HepG2 (cell line): ENCODE data around the gene CRYM. TPM values are rescaled to one million over a fixed set of nuclear protein-coding genes. Genes with fewer than 3 reads are reported as not detected.

Source experiments
- ERF ChIP-seq: IDR thresholded peaks from 2 replicates; pipeline ENCODE4 v1.6.1; 2018; ENCODE audit warnings: missing biosample characterization, missing genetic modification reagents
- KDM6A ChIP-seq: IDR thresholded peaks from 2 replicates; pipeline ENCODE4 v1.6.1; 2016; ENCODE audit warnings: low read depth
- NFKBIZ ChIP-seq: IDR thresholded peaks from 2 replicates; pipeline ENCODE4 v1.6.1; 2018; ENCODE audit warnings: missing genetic modification reagents, missing compliant biosample characterization
- NFYB ChIP-seq: sonication (generic); formaldehyde crosslinking; IDR thresholded peaks from 2 replicates; pipeline ENCODE4 v1.4.0; 2020; ENCODE audit warnings: missing genetic modification reagents
- PPARG ChIP-seq: conservative IDR thresholded peaks from 2 replicates; pipeline ENCODE4 v1.6.1; 2016; ENCODE audit warnings: missing biosample characterization, missing genetic modification reagents
- RELA ChIP-seq: sonication (generic); formaldehyde crosslinking; IDR thresholded peaks from 2 replicates; pipeline ENCODE4 v1.4.0; 2020; ENCODE audit warnings: missing genetic modification reagents
- SPEN ChIP-seq: sonication (generic); formaldehyde crosslinking; IDR thresholded peaks from 2 replicates; pipeline ENCODE4 v1.5.1; 2020; ENCODE audit warnings: low read depth, mild to moderate bottlenecking, missing genetic modification reagents
- TBX2 ChIP-seq: sonication (generic); formaldehyde crosslinking; IDR thresholded peaks from 2 replicates; pipeline ENCODE4 v1.5.0; 2020; ENCODE audit warnings: missing genetic modification reagents, mild to moderate bottlenecking, borderline replicate concordance
- YEATS2 ChIP-seq: sonication (generic); formaldehyde crosslinking; IDR thresholded peaks from 2 replicates; pipeline ENCODE4 v1.4.0; 2020; ENCODE audit warnings: missing genetic modification reagents, borderline replicate concordance
- ZFX ChIP-seq: sonication (generic); formaldehyde crosslinking; IDR thresholded peaks from 2 replicates; pipeline ENCODE4 v1.4.0; 2020; ENCODE audit warnings: mild to moderate bottlenecking, low read depth, missing genetic modification reagents, moderate library complexity
- ZNF12 ChIP-seq: sonication (generic); formaldehyde crosslinking; IDR thresholded peaks from 2 replicates; pipeline ENCODE4 v1.5.0; 2020; ENCODE audit warnings: missing genetic modification reagents
- ZNF547 ChIP-seq: sonication (generic); formaldehyde crosslinking; IDR thresholded peaks from 2 replicates; pipeline ENCODE4 v1.5.1; 2020; ENCODE audit warnings: mild to moderate bottlenecking, missing genetic modification reagents
- ZNF605 ChIP-seq: sonication (generic); formaldehyde crosslinking; IDR thresholded peaks from 2 replicates; pipeline ENCODE4 v1.8.0; 2022; ENCODE audit warnings: mild to moderate bottlenecking, missing genetic modification reagents
- ZNF644 ChIP-seq: IDR thresholded peaks from 2 replicates; pipeline ENCODE4 v1.6.1; 2016; ENCODE audit warnings: low read depth
- polyA plus RNA-seq, 8 experiments: library from polyadenylated mRNA; depleted of rRNA in 3 of 8; stranded (reverse) in 7 of 8; unstranded in 1 of 8; fragments of >200 nt; fragmentation: Illumina TruSeq in 4 of 8; extraction: Trizol in 4 of 8; gene quantifications; 2 replicates each; pipeline versions ENCODE4 v1.2.1 to v1.2.3, GENCODE V29; 2011 to 2016; ENCODE audit warnings: low read depth in 4 of 8, missing spikeins in 1 of 8, mixed read lengths in 1 of 8; ENCODE audit not compliant: insufficient read depth in 1 of 8
- total RNA-seq, 5 experiments: library from RNA; depleted of rRNA; stranded (reverse); fragments of >200 nt; fragmentation: Illumina TruSeq; extraction: Trizol; gene quantifications; 2 replicates each; pipeline ENCODE4 v1.2.3, GENCODE V29; 2016; ENCODE audit warnings: low read depth in 1 of 5
- TF ChIP-seq, protein P1 (sequence below): sonication (generic); formaldehyde crosslinking; IDR thresholded peaks from 2 replicates; pipeline ENCODE4 v1.5.0; 2020; ENCODE audit warnings: mild to moderate bottlenecking, missing genetic modification reagents, borderline replicate concordance
- TF ChIP-seq, protein P2 (sequence below): IDR thresholded peaks from 2 replicates; pipeline ENCODE4 v1.6.1; 2016; ENCODE audit warnings: low read depth
- TF ChIP-seq, protein P3 (sequence below): sonication (generic); formaldehyde crosslinking; IDR thresholded peaks from 2 replicates; pipeline ENCODE4 v1.4.0; 2020; ENCODE audit warnings: mild to moderate bottlenecking, missing genetic modification reagents
- TF ChIP-seq, protein P4 (sequence below): sonication (generic); formaldehyde crosslinking; IDR thresholded peaks from 2 replicates; pipeline ENCODE4 v1.5.0; 2020; ENCODE audit warnings: missing genetic modification reagents
- TF ChIP-seq, protein P5 (sequence below): sonication (generic); formaldehyde crosslinking; IDR thresholded peaks from 2 replicates; pipeline ENCODE4 v1.4.0; 2020; ENCODE audit warnings: missing genetic modification reagents

CRYM gene
- total and polyA plus RNA-seq, 2 of the 13 experiments (the other 11 are each of a cell fraction or from before 2014, with no cell fraction given): 1.9 to 2.2 TPM

DNA sequence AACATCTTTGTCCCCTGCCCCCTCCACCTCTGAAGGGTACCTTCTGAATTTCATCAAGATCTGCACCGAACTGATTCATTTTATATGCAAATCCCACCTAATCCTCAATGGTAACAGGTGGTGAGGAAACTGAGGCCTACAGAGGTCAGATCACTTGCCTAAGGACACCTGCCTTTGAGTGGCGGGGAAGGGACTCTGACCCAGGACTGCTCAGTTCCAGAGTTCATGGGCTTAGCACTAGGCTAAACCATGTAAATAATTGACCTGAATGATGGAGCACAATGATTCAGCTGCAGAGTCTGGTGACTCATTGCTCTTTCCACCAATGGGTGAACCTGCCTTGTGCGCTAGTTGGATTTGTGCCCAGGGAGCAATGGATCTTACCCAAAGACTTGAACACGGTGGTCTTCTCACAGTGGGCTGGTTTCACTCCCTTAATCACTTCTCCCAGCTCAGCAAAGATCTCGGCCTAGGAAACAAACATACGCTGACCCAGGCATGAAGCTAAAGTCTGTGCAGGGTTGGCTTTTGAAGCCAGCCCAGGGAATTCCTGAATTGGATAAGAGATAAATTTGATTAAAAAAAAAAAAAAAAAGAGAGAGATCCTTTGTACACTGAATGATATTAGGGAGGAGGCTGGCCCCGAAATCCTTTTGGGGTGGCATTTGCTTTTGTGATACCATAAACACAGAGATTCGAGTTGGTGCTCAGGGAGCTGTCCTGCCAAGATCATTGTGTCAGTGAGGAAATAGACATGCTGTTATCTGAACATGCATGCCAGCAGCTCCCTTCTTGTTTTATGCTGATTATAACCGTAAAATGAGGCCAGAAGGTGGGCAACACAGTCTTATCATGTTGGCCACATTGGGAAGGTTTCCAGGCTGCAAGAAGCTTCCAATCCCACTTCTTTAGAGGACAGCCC lies 17.0 kb downstream of the CRYM start (continued):
- TF ChIP-seq NFYB (CRISPR knock-in tag) (peak; percentile 82), ZFX (CRISPR knock-in tag) (peak; percentile 96), ZNF547 (no peak; the same call in none of the 2 replicates), PPARG (peak; percentile 100), ZNF12 (peak; percentile 70; the same call in 1 of the 2 replicates), NFKBIZ (CRISPR knock-in tag) (peak; percentile 94), ERF (CRISPR knock-in tag) (peak; percentile 94), ZNF605 (peak; percentile 63; the same call in 1 of the 2 replicates), TBX2 (CRISPR knock-in tag) (peak; percentile 83), RELA (no peak), KDM6A (CRISPR knock-in tag) (peak; percentile 94), SPEN (peak; percentile 83; the same call in 1 of the 2 replicates), YEATS2 (CRISPR knock-in tag) (peak; percentile 80; the same call in 1 of the 2 replicates), ZNF644 (peak; percentile 96)
- TF ChIP-seq, protein P1, sequence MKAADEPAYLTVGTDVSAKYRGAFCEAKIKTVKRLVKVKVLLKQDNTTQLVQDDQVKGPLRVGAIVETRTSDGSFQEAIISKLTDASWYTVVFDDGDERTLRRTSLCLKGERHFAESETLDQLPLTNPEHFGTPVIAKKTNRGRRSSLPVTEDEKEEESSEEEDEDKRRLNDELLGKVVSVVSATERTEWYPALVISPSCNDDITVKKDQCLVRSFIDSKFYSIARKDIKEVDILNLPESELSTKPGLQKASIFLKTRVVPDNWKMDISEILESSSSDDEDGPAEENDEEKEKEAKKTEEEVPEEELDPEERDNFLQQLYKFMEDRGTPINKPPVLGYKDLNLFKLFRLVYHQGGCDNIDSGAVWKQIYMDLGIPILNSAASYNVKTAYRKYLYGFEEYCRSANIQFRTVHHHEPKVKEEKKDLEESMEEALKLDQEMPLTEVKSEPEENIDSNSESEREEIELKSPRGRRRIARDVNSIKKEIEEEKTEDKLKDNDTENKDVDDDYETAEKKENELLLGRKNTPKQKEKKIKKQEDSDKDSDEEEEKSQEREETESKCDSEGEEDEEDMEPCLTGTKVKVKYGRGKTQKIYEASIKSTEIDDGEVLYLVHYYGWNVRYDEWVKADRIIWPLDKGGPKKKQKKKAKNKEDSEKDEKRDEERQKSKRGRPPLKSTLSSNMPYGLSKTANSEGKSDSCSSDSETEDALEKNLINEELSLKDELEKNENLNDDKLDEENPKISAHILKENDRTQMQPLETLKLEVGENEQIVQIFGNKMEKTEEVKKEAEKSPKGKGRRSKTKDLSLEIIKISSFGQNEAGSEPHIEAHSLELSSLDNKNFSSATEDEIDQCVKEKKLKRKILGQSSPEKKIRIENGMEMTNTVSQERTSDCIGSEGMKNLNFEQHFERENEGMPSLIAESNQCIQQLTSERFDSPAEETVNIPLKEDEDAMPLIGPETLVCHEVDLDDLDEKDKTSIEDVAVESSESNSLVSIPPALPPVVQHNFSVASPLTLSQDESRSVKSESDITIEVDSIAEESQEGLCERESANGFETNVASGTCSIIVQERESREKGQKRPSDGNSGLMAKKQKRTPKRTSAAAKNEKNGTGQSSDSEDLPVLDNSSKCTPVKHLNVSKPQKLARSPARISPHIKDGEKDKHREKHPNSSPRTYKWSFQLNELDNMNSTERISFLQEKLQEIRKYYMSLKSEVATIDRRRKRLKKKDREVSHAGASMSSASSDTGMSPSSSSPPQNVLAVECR (CRISPR knock-in tag): peak; percentile 49; the same call in 1 of the 2 replicates
- TF ChIP-seq, protein P2, sequence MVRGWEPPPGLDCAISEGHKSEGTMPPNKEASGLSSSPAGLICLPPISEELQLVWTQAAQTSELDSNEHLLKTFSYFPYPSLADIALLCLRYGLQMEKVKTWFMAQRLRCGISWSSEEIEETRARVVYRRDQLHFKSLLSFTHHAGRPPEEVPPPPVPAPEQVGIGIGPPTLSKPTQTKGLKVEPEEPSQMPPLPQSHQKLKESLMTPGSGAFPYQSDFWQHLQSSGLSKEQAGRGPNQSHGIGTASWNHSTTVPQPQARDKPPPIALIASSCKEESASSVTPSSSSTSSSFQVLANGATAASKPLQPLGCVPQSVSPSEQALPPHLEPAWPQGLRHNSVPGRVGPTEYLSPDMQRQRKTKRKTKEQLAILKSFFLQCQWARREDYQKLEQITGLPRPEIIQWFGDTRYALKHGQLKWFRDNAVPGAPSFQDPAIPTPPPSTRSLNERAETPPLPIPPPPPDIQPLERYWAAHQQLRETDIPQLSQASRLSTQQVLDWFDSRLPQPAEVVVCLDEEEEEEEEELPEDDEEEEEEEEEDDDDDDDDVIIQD (CRISPR knock-in tag): peak; percentile 97
- TF ChIP-seq, protein P3, sequence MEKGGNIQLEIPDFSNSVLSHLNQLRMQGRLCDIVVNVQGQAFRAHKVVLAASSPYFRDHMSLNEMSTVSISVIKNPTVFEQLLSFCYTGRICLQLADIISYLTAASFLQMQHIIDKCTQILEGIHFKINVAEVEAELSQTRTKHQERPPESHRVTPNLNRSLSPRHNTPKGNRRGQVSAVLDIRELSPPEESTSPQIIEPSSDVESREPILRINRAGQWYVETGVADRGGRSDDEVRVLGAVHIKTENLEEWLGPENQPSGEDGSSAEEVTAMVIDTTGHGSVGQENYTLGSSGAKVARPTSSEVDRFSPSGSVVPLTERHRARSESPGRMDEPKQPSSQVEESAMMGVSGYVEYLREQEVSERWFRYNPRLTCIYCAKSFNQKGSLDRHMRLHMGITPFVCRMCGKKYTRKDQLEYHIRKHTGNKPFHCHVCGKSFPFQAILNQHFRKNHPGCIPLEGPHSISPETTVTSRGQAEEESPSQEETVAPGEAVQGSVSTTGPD (CRISPR knock-in tag): no peak
- TF ChIP-seq, protein P4, sequence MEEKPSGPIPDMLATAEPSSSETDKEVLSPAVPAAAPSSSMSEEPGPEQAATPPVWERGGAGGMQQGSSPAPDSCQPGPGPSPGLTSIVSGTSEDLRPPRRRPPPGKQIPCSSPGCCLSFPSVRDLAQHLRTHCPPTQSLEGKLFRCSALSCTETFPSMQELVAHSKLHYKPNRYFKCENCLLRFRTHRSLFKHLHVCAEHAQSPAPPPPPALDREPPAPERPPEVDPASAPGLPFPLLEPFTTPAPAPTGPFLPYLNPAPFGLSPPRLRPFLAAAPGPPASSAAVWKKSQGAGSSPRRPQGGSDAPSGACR (CRISPR knock-in tag): peak; percentile 88; the same call in 1 of the 2 replicates
- TF ChIP-seq, protein P5, sequence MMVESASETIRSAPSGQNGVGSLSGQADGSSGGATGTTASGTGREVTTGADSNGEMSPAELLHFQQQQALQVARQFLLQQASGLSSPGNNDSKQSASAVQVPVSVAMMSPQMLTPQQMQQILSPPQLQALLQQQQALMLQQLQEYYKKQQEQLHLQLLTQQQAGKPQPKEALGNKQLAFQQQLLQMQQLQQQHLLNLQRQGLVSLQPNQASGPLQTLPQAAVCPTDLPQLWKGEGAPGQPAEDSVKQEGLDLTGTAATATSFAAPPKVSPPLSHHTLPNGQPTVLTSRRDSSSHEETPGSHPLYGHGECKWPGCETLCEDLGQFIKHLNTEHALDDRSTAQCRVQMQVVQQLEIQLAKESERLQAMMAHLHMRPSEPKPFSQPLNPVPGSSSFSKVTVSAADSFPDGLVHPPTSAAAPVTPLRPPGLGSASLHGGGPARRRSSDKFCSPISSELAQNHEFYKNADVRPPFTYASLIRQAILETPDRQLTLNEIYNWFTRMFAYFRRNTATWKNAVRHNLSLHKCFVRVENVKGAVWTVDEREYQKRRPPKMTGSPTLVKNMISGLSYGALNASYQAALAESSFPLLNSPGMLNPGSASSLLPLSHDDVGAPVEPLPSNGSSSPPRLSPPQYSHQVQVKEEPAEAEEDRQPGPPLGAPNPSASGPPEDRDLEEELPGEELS (CRISPR knock-in tag): peak; percentile 90
